Liver (tissue), 9 donors: ENCODE data around the gene SH2D7. TPM values are rescaled to one million over a fixed set of nuclear protein-coding genes. Genes with fewer than 3 reads are reported as not detected.
A peak's percentile ranks its signal among the peaks of the same experiment; 100 is the strongest.

Source experiments
- DNase-seq: peaks from one replicate; pipeline ENCODE4 v3.0.0-alpha.2; 2017; ENCODE audit warnings: low spot score
- H3K27ac ChIP-seq, 2 donors: one replicate each; pipeline ENCODE4 v1.7.0; 2013; ENCODE audit warnings: inconsistent platforms in 2 of 2, low read length in 2 of 2, control low read depth in 1 of 2, low read depth in 1 of 2, mild to moderate bottlenecking in 1 of 2
- H3K27me3 ChIP-seq, 4 donors: one replicate each; pipeline versions ENCODE4 v1.6.1 to v1.7.0; 2013; ENCODE audit warnings: low read length in 3 of 4, inconsistent platforms in 1 of 4, mild to moderate bottlenecking in 1 of 4, moderate library complexity in 1 of 4; ENCODE audit not compliant: control insufficient read depth in 4 of 4, insufficient read depth in 4 of 4
- H3K36me3 ChIP-seq, 4 donors: one replicate each; pipeline versions ENCODE4 v1.6.1 to v1.7.0; 2013; ENCODE audit warnings: low read length in 3 of 4, mild to moderate bottlenecking in 3 of 4, low read depth in 1 of 4, moderate library complexity in 1 of 4; ENCODE audit not compliant: control insufficient read depth in 4 of 4, insufficient read depth in 3 of 4
- H3K4me1 ChIP-seq, 4 donors: one replicate each; pipeline versions ENCODE4 v1.6.1 to v1.7.0; 2013; ENCODE audit warnings: low read length in 3 of 4, mild to moderate bottlenecking in 3 of 4, moderate library complexity in 1 of 4; ENCODE audit not compliant: control insufficient read depth in 4 of 4, insufficient read depth in 4 of 4
- H3K4me3 ChIP-seq, 3 donors: one replicate each; pipeline versions ENCODE4 v1.6.1 to v1.7.0; 2013; ENCODE audit warnings: low read length in 3 of 3, control low read depth in 1 of 3, low read depth in 1 of 3, mild to moderate bottlenecking in 1 of 3
- H3K9ac ChIP-seq, 2 donors: one replicate each; pipeline ENCODE4 v1.7.0; 2013; ENCODE audit warnings: low read length in 2 of 2, mild to moderate bottlenecking in 2 of 2, moderate library complexity in 2 of 2, control low read depth in 1 of 2, low read depth in 1 of 2
- H3K9me3 ChIP-seq, 4 donors: one replicate each; pipeline versions ENCODE4 v1.6.1 to v1.7.0; 2013; ENCODE audit warnings: low read length in 3 of 4; ENCODE audit not compliant: control insufficient read depth in 4 of 4
- CTCF ChIP-seq: fragments of 150-350 bp; IDR thresholded peaks from 2 replicates; pipeline ENCODE4 v1.5.1; 2017; ENCODE audit warnings: improper control_type of control experiment, low read depth, low read length; ENCODE audit not compliant: missing input control
- EGR1 ChIP-seq, 2 donors: IDR thresholded peaks; 2 replicates each; pipeline ENCODE4 v1.6.1; 2016 to 2018; ENCODE audit warnings: antibody characterized with exemption in 2 of 2, low read depth in 2 of 2
- FOXA1 ChIP-seq: IDR thresholded peaks from 2 replicates; pipeline ENCODE4 v1.6.1; 2016; ENCODE audit warnings: antibody characterized with exemption
- FOXA2 ChIP-seq: IDR thresholded peaks from 2 replicates; pipeline ENCODE4 v1.6.1; 2016; ENCODE audit warnings: antibody characterized with exemption
- GABPA ChIP-seq, 2 donors: IDR thresholded peaks in 1 of 2; conservative IDR thresholded peaks in 1 of 2; 2 replicates each; pipeline ENCODE4 v1.6.1; 2016; ENCODE audit warnings: antibody characterized with exemption in 2 of 2, mild to moderate bottlenecking in 1 of 2, moderate library complexity in 1 of 2
- HNF4A ChIP-seq, 2 donors: conservative IDR thresholded peaks; 2 replicates each; pipeline ENCODE4 v1.6.1; 2016; ENCODE audit warnings: antibody characterized with exemption in 2 of 2, mild to moderate bottlenecking in 2 of 2
- HNF4G ChIP-seq: IDR thresholded peaks from 2 replicates; pipeline ENCODE4 v1.6.1; 2016; ENCODE audit warnings: antibody characterized with exemption
- JUND ChIP-seq, 2 donors: IDR thresholded peaks; 2 replicates each; pipeline ENCODE4 v1.6.1; 2016; ENCODE audit warnings: antibody characterized with exemption in 2 of 2
- NR2F2 ChIP-seq: IDR thresholded peaks from 2 replicates; pipeline ENCODE4 v1.6.1; 2016; ENCODE audit warnings: antibody characterized with exemption
- RAD21 ChIP-seq, 2 donors: IDR thresholded peaks; 2 replicates each; pipeline ENCODE4 v1.6.1; 2016; ENCODE audit warnings: antibody characterized with exemption in 2 of 2, mild to moderate bottlenecking in 2 of 2
- REST ChIP-seq: IDR thresholded peaks from 2 replicates; pipeline ENCODE4 v1.6.1; 2016; ENCODE audit warnings: antibody characterized with exemption, mild to moderate bottlenecking
- RXRA ChIP-seq, 2 donors: IDR thresholded peaks; 2 replicates each; pipeline ENCODE4 v1.6.1; 2017 to 2018; ENCODE audit warnings: antibody characterized with exemption in 2 of 2, mild to moderate bottlenecking in 1 of 2
- SP1 ChIP-seq: IDR thresholded peaks from 2 replicates; pipeline ENCODE4 v1.6.1; 2018; ENCODE audit warnings: antibody characterized with exemption, mild to moderate bottlenecking
- TAF1 ChIP-seq: conservative IDR thresholded peaks from 2 replicates; pipeline ENCODE4 v1.6.1; 2016; ENCODE audit warnings: antibody characterized with exemption, mild to moderate bottlenecking
- YY1 ChIP-seq: IDR thresholded peaks from 2 replicates; pipeline ENCODE4 v1.6.1; 2016; ENCODE audit warnings: antibody characterized with exemption, mild to moderate bottlenecking
- WGBS: extraction: QIAGEN DNeasy Blood & Tissue Kit; methylation state at CpG from one replicate; pipeline ENCODE4 v1.1.7; 2013; 5-methylcytosine and 5-hydroxymethylcytosine counted together
- polyA plus RNA-seq, 2 donors: library from polyadenylated mRNA; stranded (reverse) in 1 of 2; unstranded in 1 of 2; fragments of 200-250 nt in 1 of 2; fragments of >200 nt in 1 of 2; fragmentation: Nextera tagmentation in 1 of 2; extraction: Ambion mirVana in 1 of 2; gene quantifications; one replicate each; pipeline versions ENCODE4 v1.2.1 to v1.2.3, GENCODE V29; 2013 to 2015
- total RNA-seq, 2 donors: library from RNA; depleted of rRNA; stranded (reverse); fragments of >200 nt; gene quantifications; one replicate each; pipeline ENCODE4 v1.2.3, GENCODE V29; 2014
- TF ChIP-seq, protein P1 (sequence below): IDR thresholded peaks from 2 replicates; pipeline ENCODE4 v1.6.1; 2016; ENCODE audit warnings: antibody characterized with exemption
- TF ChIP-seq, protein P2 (sequence below): IDR thresholded peaks from 2 replicates; pipeline ENCODE4 v1.6.1; 2016; ENCODE audit warnings: antibody characterized with exemption
- TF ChIP-seq, protein P3 (sequence below): IDR thresholded peaks from 2 replicates; pipeline ENCODE4 v1.6.1; 2016; ENCODE audit warnings: antibody characterized with exemption
- donor health status: healthy.
- donor health status: healthy.
- donor health status: healthy.
- donor health status: healthy.
- donor health status: healthy.

SH2D7 gene
- total and polyA plus RNA-seq, 4 donors, result not detected

DNA sequence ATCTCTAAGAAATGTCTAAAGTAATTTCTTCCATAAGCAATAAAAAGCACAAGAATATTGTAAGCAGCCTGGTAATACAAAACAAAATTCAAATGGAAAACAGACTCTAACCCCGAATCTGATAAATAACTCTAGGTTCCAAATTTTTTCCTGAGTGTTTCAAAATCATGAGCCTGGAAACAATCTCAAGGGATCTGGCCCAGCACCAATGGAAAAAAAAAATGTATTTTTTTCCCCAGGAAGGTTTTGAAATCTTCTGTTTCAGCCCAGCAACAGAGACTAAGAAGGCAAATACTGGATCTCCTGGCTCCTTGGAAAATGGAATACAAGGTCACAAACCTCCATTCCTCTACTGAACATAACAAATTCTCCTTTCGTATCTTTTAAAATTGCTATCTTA is 27.8 kb upstream of the SH2D7 start:
- H3K4me3 ChIP-seq, result no peak overlapping the region
- peaks cover 25 to 84% (median 57%) of the 10 kb centered on the region in 4 donors for H3K4me1 ChIP-seq
- peak overlapping the region; percentile 72 to 89 for H3K9ac ChIP-seq
- peak; percentile 40 to 47 for TF ChIP-seq HNF4A (conservative IDR thresholded peaks at IDR 0.05)
- peak in 1 of 2 donors; percentile 34 for TF ChIP-seq EGR1 (IDR thresholded peaks at IDR 0.05; ENCODE audit: low read depth in 2 of 2)
- no peak for TF ChIP-seq RXRA (IDR thresholded peaks at IDR 0.05)
- no peaks in the 10 kb centered on the region for H3K36me3 ChIP-seq
- WGBS, result 56% methylated on average over 2 of the region's 2 CpGs
- DNase-seq, result no peak
- no peaks in the 10 kb centered on the region for H3K27me3 ChIP-seq
- H3K9me3 ChIP-seq, result no peaks in the 10 kb centered on the region
- H3K27ac ChIP-seq, result peak overlapping the region; percentile 97 to 98

- no peaks in the 10 kb centered on the region for H3K27me3 ChIP-seq
- H3K4me1 ChIP-seq, result peaks cover 30 to 85% (median 53%) of the 10 kb centered on the region in 4 donors
- 12% methylated on average over 5 of the region's 5 CpGs for WGBS
- peak overlapping the region; percentile 79 to 89 for H3K9ac ChIP-seq
- no peaks in the 10 kb centered on the region for H3K9me3 ChIP-seq
- peak overlapping the region; percentile 97 to 98 for H3K27ac ChIP-seq
- H3K4me3 ChIP-seq, result no peak overlapping the region
- TF ChIP-seq RAD21 (IDR thresholded peaks at IDR 0.05) (peak; percentile 59 to 68), CTCF (no peak), SP1 (peak; percentile 95), TAF1 (peak; percentile 43), RXRA (IDR thresholded peaks at IDR 0.05) (peak; percentile 88 to 91), YY1 (peak; percentile 93), GABPA (IDR thresholded peaks at IDR 0.05 in 1 of 2, conservative IDR thresholded peaks at IDR 0.05 in 1 of 2) (peak in 1 of 2 donors; percentile 56), FOXA1 (peak; percentile 38), JUND (IDR thresholded peaks at IDR 0.05) (peak; percentile 94), NR2F2 (peak; percentile 82), EGR1 (IDR thresholded peaks at IDR 0.05; ENCODE audit: low read depth in 2 of 2) (peak in 1 of 2 donors; percentile 58), REST (peak; percentile 92), HNF4G (peak; percentile 50), FOXA2 (peak; percentile 79), HNF4A (conservative IDR thresholded peaks at IDR 0.05) (peak; percentile 75 to 77)
- TF ChIP-seq, protein P1, sequence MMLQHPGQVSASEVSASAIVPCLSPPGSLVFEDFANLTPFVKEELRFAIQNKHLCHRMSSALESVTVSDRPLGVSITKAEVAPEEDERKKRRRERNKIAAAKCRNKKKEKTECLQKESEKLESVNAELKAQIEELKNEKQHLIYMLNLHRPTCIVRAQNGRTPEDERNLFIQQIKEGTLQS, result peak; percentile 90
- TF ChIP-seq, protein P2, sequence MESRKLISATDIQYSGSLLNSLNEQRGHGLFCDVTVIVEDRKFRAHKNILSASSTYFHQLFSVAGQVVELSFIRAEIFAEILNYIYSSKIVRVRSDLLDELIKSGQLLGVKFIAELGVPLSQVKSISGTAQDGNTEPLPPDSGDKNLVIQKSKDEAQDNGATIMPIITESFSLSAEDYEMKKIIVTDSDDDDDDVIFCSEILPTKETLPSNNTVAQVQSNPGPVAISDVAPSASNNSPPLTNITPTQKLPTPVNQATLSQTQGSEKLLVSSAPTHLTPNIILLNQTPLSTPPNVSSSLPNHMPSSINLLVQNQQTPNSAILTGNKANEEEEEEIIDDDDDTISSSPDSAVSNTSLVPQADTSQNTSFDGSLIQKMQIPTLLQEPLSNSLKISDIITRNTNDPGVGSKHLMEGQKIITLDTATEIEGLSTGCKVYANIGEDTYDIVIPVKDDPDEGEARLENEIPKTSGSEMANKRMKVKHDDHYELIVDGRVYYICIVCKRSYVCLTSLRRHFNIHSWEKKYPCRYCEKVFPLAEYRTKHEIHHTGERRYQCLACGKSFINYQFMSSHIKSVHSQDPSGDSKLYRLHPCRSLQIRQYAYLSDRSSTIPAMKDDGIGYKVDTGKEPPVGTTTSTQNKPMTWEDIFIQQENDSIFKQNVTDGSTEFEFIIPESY, result peak; percentile 83
- TF ChIP-seq, protein P3, sequence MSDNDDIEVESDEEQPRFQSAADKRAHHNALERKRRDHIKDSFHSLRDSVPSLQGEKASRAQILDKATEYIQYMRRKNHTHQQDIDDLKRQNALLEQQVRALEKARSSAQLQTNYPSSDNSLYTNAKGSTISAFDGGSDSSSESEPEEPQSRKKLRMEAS, result peak; percentile 95
- no peaks in the 10 kb centered on the region for H3K36me3 ChIP-seq
- no peak for DNase-seq
Observed at GRCh38 chr15:78065284-78065872, 27.0 kb upstream of the SH2D7 start.
